LNCaP clone FGC (cell line): Measurements from ENCODE around the gene TXNRD1.

Source experiments
- DNase-seq: peaks from one replicate; pipeline ENCODE4 v3.0.0-alpha.2; 2011; ENCODE audit warnings: low read depth
- H3K4me3 ChIP-seq: 2 replicates; pipeline ENCODE4 v1.5.1; 2011; ENCODE audit warnings: mild to moderate bottlenecking, low read depth, low read length, control low read depth
- CTCF ChIP-seq: IDR thresholded peaks from 2 replicates; pipeline ENCODE4 v1.5.1; 2012; ENCODE audit warnings: mild to moderate bottlenecking; ENCODE audit not compliant: control insufficient read depth, insufficient read depth; ENCODE audit errors: extremely low read depth

The TXNRD1 gene

DNA sequence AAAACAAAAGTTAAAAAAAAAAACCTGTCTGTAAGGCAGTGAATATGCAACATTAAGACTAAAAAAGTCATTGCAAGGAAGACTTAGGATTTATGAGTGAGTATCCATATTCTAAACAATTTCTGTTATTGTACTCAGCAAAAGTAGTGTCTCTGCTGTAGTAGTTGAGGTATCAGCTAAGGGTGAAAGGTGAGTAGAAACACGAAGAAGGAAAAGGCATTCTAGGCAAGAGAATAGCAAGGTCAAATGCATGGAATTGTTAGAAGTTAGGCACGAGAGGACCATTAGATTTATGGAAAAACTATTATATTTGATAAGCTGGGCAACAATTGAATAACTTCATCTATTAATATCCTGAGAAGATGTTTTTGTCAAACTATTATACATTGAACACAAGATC, 89.8 kb downstream of the TXNRD1 start:
- DNase-seq = no peak
- TF ChIP-seq CTCF = no peak
- no peak overlapping the region for H3K4me3 ChIP-seq

GRCh38 chr12:104306376-104306775, 90.8 kb downstream of the TXNRD1 start:
- DNase-seq = no peak
- no peak overlapping the region for H3K4me3 ChIP-seq
- no peak for TF ChIP-seq CTCF

GRCh38 chr12:104306943-104307654, 91.5 kb downstream of the TXNRD1 start:
- DNase-seq = no peak
- no peak for TF ChIP-seq CTCF
- H3K4me3 ChIP-seq = no peak overlapping the region

DNA sequence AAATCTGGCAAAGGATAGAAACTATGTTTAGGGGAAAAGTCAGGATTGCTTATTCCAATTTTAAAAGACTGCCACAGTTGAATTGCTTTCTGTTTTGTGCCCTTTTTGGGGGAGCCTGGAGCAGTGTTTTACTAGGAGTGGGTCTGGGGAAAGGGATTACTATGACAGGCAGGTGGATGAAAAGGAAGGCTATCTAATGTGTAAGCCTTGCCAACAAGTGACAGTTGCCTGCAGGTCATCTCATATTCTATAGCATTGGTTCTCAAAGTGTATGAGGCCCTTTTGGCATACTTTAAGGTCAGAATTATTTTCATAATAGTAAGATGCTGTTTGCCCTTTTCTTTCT, 92.0 kb downstream of the TXNRD1 start:
- no peak overlapping the region for H3K4me3 ChIP-seq
- no peak for TF ChIP-seq CTCF
- DNase-seq = no peak

GRCh38 chr12:104309446-104309993, 93.9 kb downstream of the TXNRD1 start:
- TF ChIP-seq CTCF = no peak
- DNase-seq = no peak
- no peak overlapping the region for H3K4me3 ChIP-seq

GRCh38 chr12:104310751-104311633, 95.4 kb downstream of the TXNRD1 start:
- no peak for TF ChIP-seq CTCF
- no peak overlapping the region for H3K4me3 ChIP-seq
- DNase-seq = no peak

DNA sequence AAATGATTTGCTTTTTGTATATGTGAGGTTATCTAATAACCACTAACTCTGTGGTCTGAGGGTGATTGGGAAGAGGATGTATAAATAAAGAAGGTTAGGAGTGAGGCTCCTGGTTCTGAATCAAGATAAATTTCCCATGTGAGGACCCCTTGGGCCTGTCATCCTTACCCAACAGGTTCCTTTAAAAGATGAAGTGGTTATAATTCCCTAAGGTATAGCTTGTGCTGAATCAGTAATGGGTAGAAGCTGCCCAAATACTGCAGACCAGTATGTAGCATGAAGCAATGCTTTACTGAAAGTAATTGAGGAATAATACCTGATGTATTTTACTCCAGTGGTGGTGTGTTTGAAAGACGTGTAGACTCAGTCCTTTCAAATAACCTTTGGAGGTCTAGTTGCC, 96.6 kb downstream of the TXNRD1 start:
- no peak for DNase-seq
- no peak overlapping the region for H3K4me3 ChIP-seq
- no peak for TF ChIP-seq CTCF
